Gastrocnemius medialis (tissue), 4 donors: Measurements from ENCODE around the gene SPOCK1. TPM values are rescaled to one million over a fixed set of nuclear protein-coding genes. Genes with fewer than 3 reads are reported as not detected.

Source experiments
- ATAC-seq, 2 donors: fragments of 150-250 bp; one replicate each; pipeline ENCODE4 v1.9.1; 2016
- DNase-seq, 2 donors: peaks; one replicate each; pipeline ENCODE4 v3.0.0-alpha.2; 2019
- H3K27ac ChIP-seq, 4 donors: fragments of 200-600 bp; sonication (generic); 1 replicate in 1 of 4; 2 replicates in 3 of 4; pipeline ENCODE4 v1.5.1; 2016 to 2018; ENCODE audit warnings: mild to moderate bottlenecking in 2 of 4, moderate library complexity in 1 of 4
- H3K27me3 ChIP-seq, 3 donors: fragments of 200-600 bp; sonication (generic) in 2 of 3; 1 replicate in 1 of 3; 2 replicates in 2 of 3; pipeline versions ENCODE4 v1.5.1 to v1.6.0; 2016 to 2019; ENCODE audit warnings: mild to moderate bottlenecking in 1 of 3, moderate library complexity in 1 of 3
- H3K36me3 ChIP-seq, 2 donors: fragments of 200-600 bp; sonication (generic) in 1 of 2; one replicate each; pipeline ENCODE4 v1.5.1; 2017 to 2018
- H3K4me1 ChIP-seq, 2 donors: fragments of 200-600 bp; sonication (generic) in 1 of 2; one replicate each; pipeline ENCODE4 v1.5.1; 2016 to 2017; ENCODE audit warnings: mild to moderate bottlenecking in 2 of 2
- H3K4me3 ChIP-seq, 4 donors: fragments of 200-600 bp; sonication (generic) in 3 of 4; 1 replicate in 1 of 4; 2 replicates in 3 of 4; pipeline ENCODE4 v1.5.1; 2016 to 2019; ENCODE audit warnings: mild to moderate bottlenecking in 2 of 4
- H3K9me3 ChIP-seq, 3 donors: fragments of 200-600 bp; sonication (generic) in 2 of 3; 1 replicate in 1 of 3; 2 replicates in 2 of 3; pipeline ENCODE4 v1.5.1; 2016 to 2019
- CTCF ChIP-seq, 5 experiments: fragments of 450-650 bp in 3 of 5; fragments of 200-600 bp in 2 of 5; sonication (generic) in 2 of 5; IDR thresholded peaks in 4 of 5; conservative IDR thresholded peaks in 1 of 5; 1 replicate in 4 of 5; 2 replicates in 1 of 5; pipeline ENCODE4 v1.5.1; 2016 to 2019; ENCODE audit warnings: antibody characterized with exemption in 5 of 5, mild to moderate bottlenecking in 3 of 5, moderate library complexity in 3 of 5
- POLR2A ChIP-seq, 2 donors: fragments of 450-650 bp; IDR thresholded peaks; one replicate each; pipeline ENCODE4 v1.6.1; 2017; ENCODE audit warnings: antibody characterized with exemption in 2 of 2, mild to moderate bottlenecking in 2 of 2, moderate library complexity in 2 of 2
- in situ Hi-C, 4 donors: fragments of 200-750 bp; cut with MboI; loops; one replicate each; pipeline versions ENCODE4 v1.15.0 to v1.8.0; 2017; ENCODE audit warnings: low sequenced_read_pairs in 4 of 4
- intact Hi-C: fragments of 100-400 bp; cut with DNase I; formaldehyde crosslinking; loops from one replicate; pipeline ENCODE4 v1.15.1; 2023; ENCODE audit warnings: low total_unique reads
- total RNA-seq, 4 donors: library from RNA; depleted of rRNA; stranded (reverse); fragments of >200 nt; gene quantifications; one replicate each; pipeline versions ENCODE4 v1.1.0 to v1.2.3, GENCODE V29; 2016

Gene SPOCK1
- total RNA-seq, 4 donors from 2014 or later: 5.8 to 33.8 (median 25.3) TPM

DNA sequence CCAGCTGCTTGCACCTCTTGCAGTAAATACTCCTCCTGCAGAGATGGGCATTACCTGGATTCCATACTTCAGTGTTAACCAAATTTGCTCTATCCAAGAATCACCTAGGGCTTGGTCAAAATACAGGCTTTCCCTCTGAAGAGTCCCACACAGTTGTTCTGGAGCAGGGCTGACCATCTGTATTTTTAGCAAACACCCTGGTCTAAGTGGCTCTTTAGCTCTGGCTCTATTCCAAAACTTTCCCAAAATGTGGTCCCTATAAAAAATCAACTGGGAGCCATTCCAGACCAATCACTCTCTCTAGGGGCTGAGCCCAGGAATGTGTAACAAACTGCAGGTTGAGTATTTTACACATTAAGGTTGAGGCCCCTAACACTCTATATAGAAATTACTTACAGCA, 153.7 kb downstream of the SPOCK1 start:
- Histone ChIP-seq H3K27ac (no peak overlapping the region), H3K36me3 (no peaks in the 10 kb centered on the region), H3K9me3 (no peaks in the 10 kb centered on the region), H3K27me3 (no peaks in the 10 kb centered on the region), H3K4me1 (no peaks in the 10 kb centered on the region), H3K4me3 (no peak overlapping the region)
- ATAC-seq: no peak
- in situ Hi-C loops (loop anchor here in 2 of 4 donors (10.0 kb wide), 2 partner anchors 139 to 159 kb away; no protein-coding TSS in a partner anchor), intact Hi-C loops (loop anchor here (1.0 to 10.0 kb wide), 2 partner anchors 153 to 541 kb away; no protein-coding TSS in a partner anchor)
- no peak for TF ChIP-seq POLR2A (IDR thresholded peaks at IDR 0.05)
- no peak for TF ChIP-seq CTCF (IDR thresholded peaks at IDR 0.05 in 4 of 5, conservative IDR thresholded peaks at IDR 0.05 in 1 of 5)
- no peak for DNase-seq

DNA sequence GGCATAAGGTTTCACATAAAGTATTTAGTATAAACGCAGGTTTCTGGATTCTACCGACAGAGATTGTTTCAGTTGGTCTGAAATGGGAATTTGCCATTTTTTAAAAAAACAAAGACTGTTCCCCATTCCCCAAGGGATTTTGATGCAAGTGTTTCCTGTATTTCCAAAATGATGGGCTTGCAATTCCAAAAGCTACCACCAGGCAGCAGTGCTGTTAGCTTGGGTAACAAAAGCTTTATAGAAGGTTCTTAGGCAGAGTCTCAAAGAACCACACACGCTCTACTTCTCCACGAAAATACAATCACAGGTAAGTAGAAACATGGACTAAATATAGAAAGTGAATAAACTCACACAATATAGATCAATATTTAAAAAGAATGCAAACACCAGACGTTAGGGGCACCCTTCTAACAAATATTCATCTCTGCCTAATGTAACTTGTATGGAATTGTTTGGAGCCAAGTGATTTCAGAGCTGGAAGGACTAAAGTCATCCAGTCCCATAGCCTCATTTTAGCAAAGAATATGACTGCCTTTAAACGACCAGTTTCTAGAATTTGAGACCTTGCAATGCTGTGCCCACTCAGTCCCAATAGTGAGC, 154.3 kb downstream of the SPOCK1 start:
- Histone ChIP-seq H3K9me3 (no peaks in the 10 kb centered on the region), H3K4me3 (no peak overlapping the region), H3K4me1 (no peaks in the 10 kb centered on the region), H3K27me3 (no peaks in the 10 kb centered on the region), H3K27ac (no peak overlapping the region), H3K36me3 (no peaks in the 10 kb centered on the region)
- ATAC-seq: peak in 1 of 2 donors; percentile 61
- DNase-seq: peak in 1 of 2 donors; percentile 44
- intact Hi-C loops: loop anchor here (1.0 to 10.0 kb wide), 2 partner anchors 153 to 540 kb away; no protein-coding TSS in a partner anchor
- in situ Hi-C loops: loop anchor here in 2 of 4 donors (10.0 kb wide), 2 partner anchors 140 to 160 kb away; no protein-coding TSS in a partner anchor
- TF ChIP-seq CTCF (IDR thresholded peaks at IDR 0.05 in 4 of 5, conservative IDR thresholded peaks at IDR 0.05 in 1 of 5) (peak; percentile 64 to 74 (median 73)), POLR2A (IDR thresholded peaks at IDR 0.05) (no peak)

- no peak for DNase-seq
- Histone ChIP-seq H3K4me1 (no peaks in the 10 kb centered on the region), H3K9me3 (no peaks in the 10 kb centered on the region), H3K36me3 (no peaks in the 10 kb centered on the region), H3K27ac (no peak overlapping the region), H3K27me3 (no peaks in the 10 kb centered on the region), H3K4me3 (no peak overlapping the region)
- in situ Hi-C loops: loop anchor here in 2 of 4 donors (10.0 kb wide), 2 partner anchors 141 to 161 kb away; no protein-coding TSS in a partner anchor
- TF ChIP-seq POLR2A (IDR thresholded peaks at IDR 0.05) (no peak), CTCF (IDR thresholded peaks at IDR 0.05 in 4 of 5, conservative IDR thresholded peaks at IDR 0.05 in 1 of 5) (no peak)
- intact Hi-C loops: loop anchor here (10.0 kb wide), 1 partner anchor 539 kb away; no protein-coding TSS in a partner anchor
- no peak for ATAC-seq
Observed at GRCh38 chr5:137344021-137344420, 155.1 kb downstream of the SPOCK1 start.

- no peak for ATAC-seq
- H3K27me3 ChIP-seq: no peaks in the 10 kb centered on the region
- H3K36me3 ChIP-seq: no peaks in the 10 kb centered on the region
- no peak overlapping the region for H3K27ac ChIP-seq
- DNase-seq: no peak
- intact Hi-C loops: loop anchor here (10.0 kb wide), 1 partner anchor 538 kb away; no protein-coding TSS in a partner anchor
- H3K4me1 ChIP-seq: no peaks in the 10 kb centered on the region
- H3K4me3 ChIP-seq: no peak overlapping the region
- in situ Hi-C loops: loop anchor here in 2 of 4 donors (10.0 kb wide), 2 partner anchors 142 to 162 kb away; no protein-coding TSS in a partner anchor
- no peaks in the 10 kb centered on the region for H3K9me3 ChIP-seq
- no peak for TF ChIP-seq CTCF (IDR thresholded peaks at IDR 0.05 in 4 of 5, conservative IDR thresholded peaks at IDR 0.05 in 1 of 5)
- no peak for TF ChIP-seq POLR2A (IDR thresholded peaks at IDR 0.05)
Observed at GRCh38 chr5:137342764-137343163, 156.4 kb downstream of the SPOCK1 start.
